Inflammatory macrophage treated with lipopolysaccharide for 4 hours (primary cell): ENCODE results near the gene PTPRA.

ENCODE experiments used
- DNase-seq: peaks from one replicate; pipeline ENCODE4 v3.0.0-alpha.2; 2020

PTPRA gene

GRCh38 chr20:2851086-2851485 is 22.2 kb upstream of the PTPRA start:
- DNase-seq, result no peak

GRCh38 chr20:2858591-2858990 is 14.7 kb upstream of the PTPRA start:
- DNase-seq, result no peak

- DNase-seq, result no peak
Observed at GRCh38 chr20:2859330-2860121, 13.8 kb upstream of the PTPRA start.

GRCh38 chr20:2864626-2865025 is 8.7 kb upstream of the PTPRA start:
- DNase-seq, result no peak

- no peak for DNase-seq
Observed at GRCh38 chr20:2865101-2865500, 8.2 kb upstream of the PTPRA start.

GRCh38 chr20:2865630-2866029 is 7.7 kb upstream of the PTPRA start:
- DNase-seq, result no peak

GRCh38 chr20:2866236-2866635 is 7.0 kb upstream of the PTPRA start:
- DNase-seq, result no peak

GRCh38 chr20:2867081-2867864 is 6.0 kb upstream of the PTPRA start:
- DNase-seq, result no peak

GRCh38 chr20:2869381-2869780 is 3.9 kb upstream of the PTPRA start:
- DNase-seq, result no peak

GRCh38 chr20:2871111-2871465 is 2.2 kb upstream of the PTPRA start:
- peak; percentile 83 for DNase-seq

GRCh38 chr20:2871661-2872458 is 1.4 kb upstream of the PTPRA start:
- peak; percentile 25 for DNase-seq

- DNase-seq, result peak; percentile 58
Observed at GRCh38 chr20:2872459-2873009, 747 bp upstream of the PTPRA start.

- DNase-seq, result peak; percentile 61
Observed at GRCh38 chr20:2873747-2874041, 413 bp downstream of the PTPRA start.

- peak; percentile 48 for DNase-seq
Observed at GRCh38 chr20:2874456-2874855, 1.2 kb downstream of the PTPRA start.

- DNase-seq, result no peak
Observed at GRCh38 chr20:2875690-2876203, 2.5 kb downstream of the PTPRA start.

- DNase-seq, result no peak
Observed at GRCh38 chr20:2878515-2878914, 5.2 kb downstream of the PTPRA start.

- no peak for DNase-seq
Observed at GRCh38 chr20:2879146-2879545, 5.9 kb downstream of the PTPRA start.

- no peak for DNase-seq
Observed at GRCh38 chr20:2880650-2881049, 7.4 kb downstream of the PTPRA start.

- DNase-seq, result peak; percentile 59
Observed at GRCh38 chr20:2883726-2884637, 10.7 kb downstream of the PTPRA start.

GRCh38 chr20:2887715-2888114 is 14.4 kb downstream of the PTPRA start:
- DNase-seq, result peak; percentile 85

- DNase-seq, result peak; percentile 87
Observed at GRCh38 chr20:2888224-2888955, 15.1 kb downstream of the PTPRA start.
